Fibroblast of mammary gland (primary cell): ENCODE results near the gene STAB2.

Experiments used
- DNase-seq: peaks from one replicate; pipeline ENCODE4 v3.0.0-alpha.2; 2010; ENCODE audit warnings: low read depth
- H3K4me3 ChIP-seq: 2 replicates; pipeline ENCODE4 v1.5.1; 2011; ENCODE audit warnings: low read depth, mild to moderate bottlenecking, low read length, moderate library complexity; ENCODE audit not compliant: control insufficient read depth
- TF ChIP-seq, protein P1 (sequence below): conservative IDR thresholded peaks from 2 replicates; pipeline ENCODE4 v1.5.1; 2011; ENCODE audit warnings: low read depth, low read length, inconsistent platforms; ENCODE audit not compliant: control insufficient read depth, insufficient read depth

The STAB2 gene

DNA sequence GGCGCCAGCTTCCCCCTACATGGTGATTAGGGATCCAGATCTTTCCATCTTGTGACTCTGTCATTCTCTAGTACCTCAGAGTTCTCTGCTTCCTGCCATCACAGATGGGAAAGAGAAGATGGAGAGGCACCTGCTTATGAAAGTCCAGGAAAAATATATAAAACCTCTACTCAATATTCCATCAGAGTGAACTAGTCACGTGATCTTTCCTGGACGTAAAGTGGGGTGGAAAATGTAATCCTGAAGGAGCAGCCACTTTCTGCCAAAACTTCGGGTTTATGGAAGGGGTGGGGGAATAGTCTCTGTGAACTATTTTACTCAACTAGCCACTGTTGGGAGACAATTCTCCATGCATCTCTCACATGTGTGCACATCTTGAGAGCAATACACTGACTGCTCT lies 47.7 kb downstream of the STAB2 start:
- no peak for DNase-seq
- H3K4me3 ChIP-seq, result no peak overlapping the region
- TF ChIP-seq, protein P1, sequence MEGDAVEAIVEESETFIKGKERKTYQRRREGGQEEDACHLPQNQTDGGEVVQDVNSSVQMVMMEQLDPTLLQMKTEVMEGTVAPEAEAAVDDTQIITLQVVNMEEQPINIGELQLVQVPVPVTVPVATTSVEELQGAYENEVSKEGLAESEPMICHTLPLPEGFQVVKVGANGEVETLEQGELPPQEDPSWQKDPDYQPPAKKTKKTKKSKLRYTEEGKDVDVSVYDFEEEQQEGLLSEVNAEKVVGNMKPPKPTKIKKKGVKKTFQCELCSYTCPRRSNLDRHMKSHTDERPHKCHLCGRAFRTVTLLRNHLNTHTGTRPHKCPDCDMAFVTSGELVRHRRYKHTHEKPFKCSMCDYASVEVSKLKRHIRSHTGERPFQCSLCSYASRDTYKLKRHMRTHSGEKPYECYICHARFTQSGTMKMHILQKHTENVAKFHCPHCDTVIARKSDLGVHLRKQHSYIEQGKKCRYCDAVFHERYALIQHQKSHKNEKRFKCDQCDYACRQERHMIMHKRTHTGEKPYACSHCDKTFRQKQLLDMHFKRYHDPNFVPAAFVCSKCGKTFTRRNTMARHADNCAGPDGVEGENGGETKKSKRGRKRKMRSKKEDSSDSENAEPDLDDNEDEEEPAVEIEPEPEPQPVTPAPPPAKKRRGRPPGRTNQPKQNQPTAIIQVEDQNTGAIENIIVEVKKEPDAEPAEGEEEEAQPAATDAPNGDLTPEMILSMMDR, result no peak

GRCh38 chr12:103635419-103635818 lies 48.3 kb downstream of the STAB2 start:
- TF ChIP-seq, protein P1, result no peak
- DNase-seq, result no peak
- H3K4me3 ChIP-seq, result no peak overlapping the region

DNA sequence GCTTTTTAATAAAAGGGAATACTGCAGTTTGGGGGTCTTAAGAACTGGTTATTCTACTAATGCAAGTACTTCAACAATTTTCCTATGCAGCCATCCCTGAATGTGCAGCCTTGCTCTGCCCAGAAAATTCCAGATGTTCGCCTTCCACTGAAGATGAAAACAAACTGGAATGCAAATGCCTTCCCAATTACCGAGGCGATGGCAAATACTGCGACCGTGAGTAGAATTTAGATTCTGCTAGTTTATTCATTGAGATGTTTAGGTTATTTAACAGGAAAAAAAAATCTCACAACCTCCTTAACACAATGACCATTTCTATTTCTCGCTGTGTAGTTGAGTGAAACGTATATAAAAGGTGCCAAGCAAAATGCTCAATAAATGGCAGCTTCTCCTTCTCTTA lies 49.9 kb downstream of the STAB2 start:
- DNase-seq, result no peak
- TF ChIP-seq, protein P1, result no peak
- no peak overlapping the region for H3K4me3 ChIP-seq

DNA sequence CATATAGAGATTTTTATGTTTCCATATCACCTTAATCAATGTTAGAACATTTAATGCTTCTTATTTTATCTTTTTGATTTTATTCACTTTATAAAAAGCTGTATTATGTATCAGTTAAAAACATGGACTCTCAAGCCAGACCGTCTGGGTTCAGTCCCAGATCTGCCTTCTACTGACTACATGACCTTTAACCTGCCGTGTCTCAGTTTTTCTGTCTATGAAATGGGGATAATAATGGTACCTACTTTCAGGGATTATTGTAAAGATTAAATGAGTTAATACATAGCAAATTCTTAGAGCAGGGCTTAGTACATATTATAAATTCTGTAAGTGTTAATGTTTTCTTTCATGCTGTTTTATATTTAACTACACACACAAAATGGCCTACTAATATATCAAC lies 50.4 kb downstream of the STAB2 start:
- DNase-seq, result no peak
- no peak overlapping the region for H3K4me3 ChIP-seq
- TF ChIP-seq, protein P1, result no peak

- TF ChIP-seq, protein P1, result no peak
- no peak overlapping the region for H3K4me3 ChIP-seq
- no peak for DNase-seq
Measured at GRCh38 chr12:103639983-103640382, 52.9 kb downstream of the STAB2 start.

DNA sequence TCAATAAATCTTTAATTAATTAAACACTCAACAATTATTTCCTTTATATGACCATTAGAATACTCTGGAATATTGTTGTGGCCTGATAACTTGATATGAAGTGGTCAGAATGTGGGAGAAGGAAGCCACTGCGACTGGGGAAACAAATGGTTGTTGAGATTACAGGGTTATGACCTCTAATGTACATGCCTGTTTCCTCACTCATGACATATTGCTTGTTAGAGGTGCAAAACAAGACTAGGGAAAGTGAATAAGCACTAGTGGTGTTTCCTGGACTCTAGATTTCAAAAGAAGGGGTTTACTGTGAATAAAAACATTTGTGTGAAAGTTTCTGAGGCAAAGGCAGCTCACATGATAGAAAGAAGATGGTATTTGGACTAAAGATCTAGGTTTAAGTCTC lies 53.3 kb downstream of the STAB2 start:
- no peak for DNase-seq
- no peak overlapping the region for H3K4me3 ChIP-seq
- TF ChIP-seq, protein P1, result no peak

DNA sequence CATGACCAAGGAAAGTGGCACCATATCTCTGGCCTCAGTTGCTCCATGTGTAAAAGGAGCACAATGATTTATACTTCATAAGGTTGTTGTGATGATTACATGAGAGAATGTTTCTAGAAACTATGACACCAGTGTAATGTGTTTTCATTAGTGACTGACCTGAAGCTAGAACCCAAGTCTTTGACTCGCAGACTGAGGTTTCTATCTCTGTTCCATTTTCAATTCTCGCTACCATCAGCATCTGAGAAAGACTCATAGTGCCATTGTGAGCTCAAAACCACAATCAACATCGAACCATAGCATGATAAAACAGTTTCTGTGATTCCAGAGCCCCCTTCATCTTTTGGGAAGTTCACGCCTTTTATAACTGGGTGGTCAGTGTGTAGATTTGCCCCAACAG lies 53.8 kb downstream of the STAB2 start:
- no peak for DNase-seq
- TF ChIP-seq, protein P1, result no peak
- H3K4me3 ChIP-seq, result no peak overlapping the region
